GM10266 (cell line): Measurements from ENCODE around the gene P2RY1.
"Not testable (repeated sequence)": the region's sequence is repeated elsewhere in the genome, so short reads cannot be mapped to it uniquely, and the experiment has no call there.

Experiments used
- DNase-seq: peaks from one replicate; pipeline ENCODE4 v3.0.0; 2012; ENCODE audit errors: extremely low spot score
- CTCF ChIP-seq: IDR thresholded peaks from 2 replicates; pipeline ENCODE4 v1.5.1; 2012; ENCODE audit warnings: mild to moderate bottlenecking, low read depth; ENCODE audit not compliant: control insufficient read depth, insufficient read depth; ENCODE audit errors: missing control alignments

Gene P2RY1

GRCh38 chr3:152839511-152839910 is 4.6 kb downstream of the P2RY1 start:
- DNase-seq: no peak
- no peak for TF ChIP-seq CTCF

GRCh38 chr3:152841131-152841530 is 6.2 kb downstream of the P2RY1 start:
- no peak for TF ChIP-seq CTCF
- DNase-seq: no peak

GRCh38 chr3:152842413-152842812 is 7.5 kb downstream of the P2RY1 start:
- DNase-seq: no peak
- no peak for TF ChIP-seq CTCF

GRCh38 chr3:152843955-152844354 is 9.0 kb downstream of the P2RY1 start:
- DNase-seq: no peak
- TF ChIP-seq CTCF: no peak

GRCh38 chr3:152846572-152847202 is 11.8 kb downstream of the P2RY1 start:
- not testable (repeated sequence) for DNase-seq

GRCh38 chr3:152847599-152847998 is 12.7 kb downstream of the P2RY1 start:
- not testable (repeated sequence) for DNase-seq

- no peak for DNase-seq
- TF ChIP-seq CTCF: no peak
These were observed 15.2 kb downstream of the P2RY1 start for GRCh38 chr3:152849996-152850578.

GRCh38 chr3:152853196-152853595 is 18.3 kb downstream of the P2RY1 start:
- TF ChIP-seq CTCF: no peak
- DNase-seq: no peak
